ENCODE results near the gene ABHD6.
"Not testable (repeated sequence)": the region's sequence is repeated elsewhere in the genome, so short reads cannot be mapped to it uniquely, and the experiment has no call there.

ABHD6 gene

GRCh38 chr3:58218904-58219303, 18.7 kb upstream of the ABHD6 start:
- H3K4me3 ChIP-seq (replicated peaks; ENCODE audit: low read depth, low read length): no peak overlapping the region
- no peaks in the 10 kb centered on the region for H3K27me3 ChIP-seq (replicated peaks; ENCODE audit: control insufficient read depth, insufficient read depth, low read length)
- no peak for TF ChIP-seq CTCF (IDR thresholded peaks at IDR 0.05; ENCODE audit: insufficient read depth, low read length, poor library complexity, severe bottlenecking)
- no peaks in the 10 kb centered on the region for H3K36me3 ChIP-seq (ENCODE audit: control insufficient read depth, insufficient read depth, low read length)
- peak; percentile 47 for DNase-seq (ENCODE audit: extremely low read depth, insufficient read length)

GRCh38 chr3:58222161-58222724, 15.3 kb upstream of the ABHD6 start:
- Histone ChIP-seq H3K36me3 (ENCODE audit: control insufficient read depth, insufficient read depth, low read length) (no peaks in the 10 kb centered on the region), H3K4me3 (replicated peaks; ENCODE audit: low read depth, low read length) (no peak overlapping the region), H3K27me3 (replicated peaks; ENCODE audit: control insufficient read depth, insufficient read depth, low read length) (peaks cover 2% of the 10 kb centered on the region)
- no peak for TF ChIP-seq CTCF (IDR thresholded peaks at IDR 0.05; ENCODE audit: insufficient read depth, low read length, poor library complexity, severe bottlenecking)
- no peak for DNase-seq (ENCODE audit: extremely low read depth, insufficient read length)

- Histone ChIP-seq H3K27me3 (replicated peaks; ENCODE audit: control insufficient read depth, insufficient read depth, low read length) (peaks cover 2% of the 10 kb centered on the region), H3K36me3 (ENCODE audit: control insufficient read depth, insufficient read depth, low read length) (no peaks in the 10 kb centered on the region), H3K4me3 (replicated peaks; ENCODE audit: low read depth, low read length) (no peak overlapping the region)
- DNase-seq (ENCODE audit: extremely low read depth, insufficient read length): no peak
- no peak for TF ChIP-seq CTCF (IDR thresholded peaks at IDR 0.05; ENCODE audit: insufficient read depth, low read length, poor library complexity, severe bottlenecking)
These were observed 13.7 kb upstream of the ABHD6 start for GRCh38 chr3:58223855-58224254.

- H3K36me3 ChIP-seq (ENCODE audit: control insufficient read depth, insufficient read depth, low read length): not testable (repeated sequence)
These were observed 9.7 kb upstream of the ABHD6 start for GRCh38 chr3:58227933-58228332.

GRCh38 chr3:58230876-58231552, 6.6 kb upstream of the ABHD6 start:
- no peak for TF ChIP-seq CTCF (IDR thresholded peaks at IDR 0.05; ENCODE audit: insufficient read depth, low read length, poor library complexity, severe bottlenecking)
- no peaks in the 10 kb centered on the region for H3K27me3 ChIP-seq (replicated peaks; ENCODE audit: control insufficient read depth, insufficient read depth, low read length)
- DNase-seq (ENCODE audit: extremely low read depth, insufficient read length): no peak

More at GRCh38 chr3:58227933-58228332, 9.7 kb upstream of the ABHD6 start:
- not testable (repeated sequence) for H3K27me3 ChIP-seq (replicated peaks; ENCODE audit: control insufficient read depth, insufficient read depth, low read length); H3K4me3 ChIP-seq (replicated peaks; ENCODE audit: low read depth, low read length); DNase-seq (ENCODE audit: extremely low read depth, insufficient read length)

GRCh38 chr3:58231666-58232065, 5.9 kb upstream of the ABHD6 start:
- no peaks in the 10 kb centered on the region for H3K27me3 ChIP-seq (replicated peaks; ENCODE audit: control insufficient read depth, insufficient read depth, low read length)
- no peak overlapping the region for H3K4me3 ChIP-seq (replicated peaks; ENCODE audit: low read depth, low read length)
- no peaks in the 10 kb centered on the region for H3K36me3 ChIP-seq (ENCODE audit: control insufficient read depth, insufficient read depth, low read length)
- no peak for TF ChIP-seq CTCF (IDR thresholded peaks at IDR 0.05; ENCODE audit: insufficient read depth, low read length, poor library complexity, severe bottlenecking)
- no peak for DNase-seq (ENCODE audit: extremely low read depth, insufficient read length)

More at GRCh38 chr3:58230876-58231552, 6.6 kb upstream of the ABHD6 start:
- H3K36me3 ChIP-seq (ENCODE audit: control insufficient read depth, insufficient read depth, low read length): no peaks in the 10 kb centered on the region
- no peak overlapping the region for H3K4me3 ChIP-seq (replicated peaks; ENCODE audit: low read depth, low read length)

Measured in GM06990 (cell line).